ENCODE measurements around the gene DCBLD1. TPM values are rescaled to one million over a fixed set of nuclear protein-coding genes. Genes with fewer than 3 reads are reported as not detected.

The DCBLD1 gene
- total RNA-seq, 1 experiment from 2014 or later, result 11.2 TPM

DNA sequence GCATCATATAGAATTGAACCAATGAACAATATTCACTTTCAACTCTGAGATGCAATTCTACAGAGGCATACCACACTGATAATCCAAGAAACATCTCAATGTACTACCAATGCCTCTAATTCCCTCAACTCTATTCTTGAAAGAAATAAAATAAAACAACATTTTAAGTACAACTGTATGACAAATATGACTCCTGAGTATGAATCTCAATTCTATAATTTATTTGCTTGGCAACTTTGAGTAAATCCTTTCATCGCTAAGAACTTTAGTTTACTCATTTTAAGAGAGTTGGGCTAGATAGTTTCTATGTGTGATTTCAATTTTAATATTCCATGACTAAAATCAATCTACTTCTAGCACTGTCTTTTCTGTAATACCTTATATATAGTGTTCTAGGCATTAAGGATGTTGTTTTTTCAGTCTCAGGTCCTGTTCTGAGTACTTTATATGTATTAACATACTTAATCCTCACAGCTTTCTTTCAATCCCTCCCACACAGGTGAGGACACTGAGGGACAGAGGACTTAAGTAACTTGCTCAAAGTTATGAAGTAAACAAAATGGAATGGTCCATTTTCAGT, 86.4 kb downstream of the DCBLD1 start:
- Mint-ChIP-seq H3K27ac (no peak overlapping the region), H3K4me3 (no peak overlapping the region), H3K9me3 (no peaks in the 10 kb centered on the region), H3K27me3 (ENCODE audit: low read depth) (no peaks in the 10 kb centered on the region), H3K36me3 (peaks cover 38% of the 10 kb centered on the region), H3K4me1 (no peaks in the 10 kb centered on the region)
- POLR2A ChIA-PET, result no interaction called here
- CTCF ChIA-PET, result interaction anchor here (0.5 to 1.0 kb wide), 2 partner anchors 10 to 261 kb away, joined by 3 read pairs; no protein-coding TSS in a partner anchor
- TF ChIP-seq GTF2I (CRISPR knock-in tag; conservative IDR thresholded peaks at IDR 0.05) (no peak), GRHL2 (CRISPR knock-in tag; IDR thresholded peaks at IDR 0.05; ENCODE audit: insufficient replicate concordance, severe bottlenecking) (no peak), ZNF396 (CRISPR knock-in tag; IDR thresholded peaks at IDR 0.05; ENCODE audit: borderline replicate concordance) (no peak), FOXP1 (CRISPR knock-in tag; IDR thresholded peaks at IDR 0.05; ENCODE audit: borderline replicate concordance) (no peak)
- TF ChIP-seq, protein P1, sequence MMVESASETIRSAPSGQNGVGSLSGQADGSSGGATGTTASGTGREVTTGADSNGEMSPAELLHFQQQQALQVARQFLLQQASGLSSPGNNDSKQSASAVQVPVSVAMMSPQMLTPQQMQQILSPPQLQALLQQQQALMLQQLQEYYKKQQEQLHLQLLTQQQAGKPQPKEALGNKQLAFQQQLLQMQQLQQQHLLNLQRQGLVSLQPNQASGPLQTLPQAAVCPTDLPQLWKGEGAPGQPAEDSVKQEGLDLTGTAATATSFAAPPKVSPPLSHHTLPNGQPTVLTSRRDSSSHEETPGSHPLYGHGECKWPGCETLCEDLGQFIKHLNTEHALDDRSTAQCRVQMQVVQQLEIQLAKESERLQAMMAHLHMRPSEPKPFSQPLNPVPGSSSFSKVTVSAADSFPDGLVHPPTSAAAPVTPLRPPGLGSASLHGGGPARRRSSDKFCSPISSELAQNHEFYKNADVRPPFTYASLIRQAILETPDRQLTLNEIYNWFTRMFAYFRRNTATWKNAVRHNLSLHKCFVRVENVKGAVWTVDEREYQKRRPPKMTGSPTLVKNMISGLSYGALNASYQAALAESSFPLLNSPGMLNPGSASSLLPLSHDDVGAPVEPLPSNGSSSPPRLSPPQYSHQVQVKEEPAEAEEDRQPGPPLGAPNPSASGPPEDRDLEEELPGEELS (CRISPR knock-in tag; IDR thresholded peaks at IDR 0.05), result no peak
- TF ChIP-seq, protein P2, sequence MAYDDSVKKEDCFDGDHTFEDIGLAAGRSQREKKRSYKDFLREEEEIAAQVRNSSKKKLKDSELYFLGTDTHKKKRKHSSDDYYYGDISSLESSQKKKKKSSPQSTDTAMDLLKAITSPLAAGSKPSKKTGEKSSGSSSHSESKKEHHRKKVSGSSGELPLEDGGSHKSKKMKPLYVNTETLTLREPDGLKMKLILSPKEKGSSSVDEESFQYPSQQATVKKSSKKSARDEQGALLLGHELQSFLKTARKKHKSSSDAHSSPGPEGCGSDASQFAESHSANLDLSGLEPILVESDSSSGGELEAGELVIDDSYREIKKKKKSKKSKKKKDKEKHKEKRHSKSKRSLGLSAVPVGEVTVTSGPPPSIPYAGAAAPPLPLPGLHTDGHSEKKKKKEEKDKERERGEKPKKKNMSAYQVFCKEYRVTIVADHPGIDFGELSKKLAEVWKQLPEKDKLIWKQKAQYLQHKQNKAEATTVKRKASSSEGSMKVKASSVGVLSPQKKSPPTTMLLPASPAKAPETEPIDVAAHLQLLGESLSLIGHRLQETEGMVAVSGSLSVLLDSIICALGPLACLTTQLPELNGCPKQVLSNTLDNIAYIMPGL (CRISPR knock-in tag; IDR thresholded peaks at IDR 0.05), result no peak
- no peak for ATAC-seq
- no peak for DNase-seq (ENCODE audit: low spot score)

DNA sequence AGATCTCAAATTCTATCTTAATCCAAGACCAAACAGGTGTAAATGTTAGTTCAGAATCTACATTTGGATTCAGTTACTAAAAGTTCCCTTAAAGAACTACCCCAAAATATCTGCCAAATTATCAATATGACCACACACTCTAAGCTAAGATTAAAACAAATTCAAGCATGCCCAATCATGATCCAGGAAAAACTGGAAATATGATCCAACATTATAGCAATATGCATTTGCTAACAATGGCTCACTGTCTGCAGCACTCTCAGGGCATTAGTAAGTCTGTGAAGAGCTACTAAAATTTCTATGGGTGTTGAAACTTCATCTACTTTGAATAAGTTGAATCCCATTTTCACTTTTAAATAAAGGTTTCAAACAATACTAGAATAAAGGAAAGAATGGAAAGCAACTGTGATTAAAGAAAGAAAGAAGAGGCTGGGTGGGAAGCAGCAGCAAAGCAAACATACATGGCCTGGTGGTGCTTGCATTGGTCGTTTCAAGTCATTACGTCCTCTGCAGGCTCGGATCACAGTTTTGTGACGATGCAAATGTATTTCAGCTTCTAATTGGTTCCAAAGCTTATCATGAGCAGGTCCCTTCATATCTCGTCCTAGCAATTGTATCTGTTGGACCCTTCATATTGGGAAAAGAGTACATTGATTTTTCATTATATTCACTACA, 90.7 kb downstream of the DCBLD1 start:
- no peaks in the 10 kb centered on the region for H3K4me1 Mint-ChIP-seq
- ChIA-PET CTCF (no interaction called here), POLR2A (no interaction called here)
- H3K4me3 Mint-ChIP-seq, result no peak overlapping the region
- H3K36me3 Mint-ChIP-seq, result peaks cover 34% of the 10 kb centered on the region
- H3K9me3 Mint-ChIP-seq, result no peaks in the 10 kb centered on the region
- ATAC-seq (no peak), DNase-seq (ENCODE audit: low spot score) (no peak)
- no peaks in the 10 kb centered on the region for H3K27me3 Mint-ChIP-seq (ENCODE audit: low read depth)
- TF ChIP-seq GABPB1 (CRISPR knock-in tag; IDR thresholded peaks at IDR 0.05) (no peak), EMX1 (CRISPR knock-in tag; IDR thresholded peaks at IDR 0.05) (no peak), IRF2 (CRISPR knock-in tag; IDR thresholded peaks at IDR 0.05; ENCODE audit: borderline replicate concordance, low read depth) (no peak), KAT7 (CRISPR knock-in tag; IDR thresholded peaks at IDR 0.05; ENCODE audit: borderline replicate concordance) (no peak), ZNF423 (CRISPR knock-in tag; IDR thresholded peaks at IDR 0.05) (no peak), CBFB (CRISPR knock-in tag; IDR thresholded peaks at IDR 0.05; ENCODE audit: low read depth) (no peak), CREB1 (CRISPR knock-in tag; IDR thresholded peaks at IDR 0.05) (no peak), JUN (CRISPR knock-in tag; IDR thresholded peaks at IDR 0.05) (no peak)
- TF ChIP-seq, protein P3, sequence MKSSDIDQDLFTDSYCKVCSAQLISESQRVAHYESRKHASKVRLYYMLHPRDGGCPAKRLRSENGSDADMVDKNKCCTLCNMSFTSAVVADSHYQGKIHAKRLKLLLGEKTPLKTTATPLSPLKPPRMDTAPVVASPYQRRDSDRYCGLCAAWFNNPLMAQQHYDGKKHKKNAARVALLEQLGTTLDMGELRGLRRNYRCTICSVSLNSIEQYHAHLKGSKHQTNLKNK (CRISPR knock-in tag; IDR thresholded peaks at IDR 0.05), result no peak
- TF ChIP-seq, protein P4, sequence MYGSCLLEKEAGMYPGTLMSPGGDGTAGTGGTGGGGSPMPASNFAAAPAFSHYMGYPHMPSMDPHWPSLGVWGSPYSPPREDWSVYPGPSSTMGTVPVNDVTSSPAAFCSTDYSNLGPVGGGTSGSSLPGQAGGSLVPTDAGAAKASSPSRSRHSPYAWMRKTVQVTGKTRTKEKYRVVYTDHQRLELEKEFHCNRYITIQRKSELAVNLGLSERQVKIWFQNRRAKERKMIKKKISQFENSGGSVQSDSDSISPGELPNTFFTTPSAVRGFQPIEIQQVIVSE (CRISPR knock-in tag; IDR thresholded peaks at IDR 0.05; ENCODE audit: borderline replicate concordance), result no peak
- TF ChIP-seq, protein P5, sequence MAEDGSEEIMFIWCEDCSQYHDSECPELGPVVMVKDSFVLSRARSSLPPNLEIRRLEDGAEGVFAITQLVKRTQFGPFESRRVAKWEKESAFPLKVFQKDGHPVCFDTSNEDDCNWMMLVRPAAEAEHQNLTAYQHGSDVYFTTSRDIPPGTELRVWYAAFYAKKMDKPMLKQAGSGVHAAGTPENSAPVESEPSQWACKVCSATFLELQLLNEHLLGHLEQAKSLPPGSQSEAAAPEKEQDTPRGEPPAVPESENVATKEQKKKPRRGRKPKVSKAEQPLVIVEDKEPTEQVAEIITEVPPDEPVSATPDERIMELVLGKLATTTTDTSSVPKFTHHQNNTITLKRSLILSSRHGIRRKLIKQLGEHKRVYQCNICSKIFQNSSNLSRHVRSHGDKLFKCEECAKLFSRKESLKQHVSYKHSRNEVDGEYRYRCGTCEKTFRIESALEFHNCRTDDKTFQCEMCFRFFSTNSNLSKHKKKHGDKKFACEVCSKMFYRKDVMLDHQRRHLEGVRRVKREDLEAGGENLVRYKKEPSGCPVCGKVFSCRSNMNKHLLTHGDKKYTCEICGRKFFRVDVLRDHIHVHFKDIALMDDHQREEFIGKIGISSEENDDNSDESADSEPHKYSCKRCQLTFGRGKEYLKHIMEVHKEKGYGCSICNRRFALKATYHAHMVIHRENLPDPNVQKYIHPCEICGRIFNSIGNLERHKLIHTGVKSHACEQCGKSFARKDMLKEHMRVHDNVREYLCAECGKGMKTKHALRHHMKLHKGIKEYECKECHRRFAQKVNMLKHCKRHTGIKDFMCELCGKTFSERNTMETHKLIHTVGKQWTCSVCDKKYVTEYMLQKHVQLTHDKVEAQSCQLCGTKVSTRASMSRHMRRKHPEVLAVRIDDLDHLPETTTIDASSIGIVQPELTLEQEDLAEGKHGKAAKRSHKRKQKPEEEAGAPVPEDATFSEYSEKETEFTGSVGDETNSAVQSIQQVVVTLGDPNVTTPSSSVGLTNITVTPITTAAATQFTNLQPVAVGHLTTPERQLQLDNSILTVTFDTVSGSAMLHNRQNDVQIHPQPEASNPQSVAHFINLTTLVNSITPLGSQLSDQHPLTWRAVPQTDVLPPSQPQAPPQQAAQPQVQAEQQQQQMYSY (CRISPR knock-in tag; IDR thresholded peaks at IDR 0.05), result no peak
- H3K27ac Mint-ChIP-seq, result no peak overlapping the region
